Thyroid gland (tissue), 4 donors: ENCODE results near the gene RNF44.

Experiments used
- POLR2A ChIP-seq, 2 donors: fragments of 450-650 bp; IDR thresholded peaks; one replicate each; pipeline ENCODE4 v1.6.1; 2017; ENCODE audit warnings: antibody characterized with exemption in 2 of 2, mild to moderate bottlenecking in 2 of 2, moderate library complexity in 1 of 2
- TF ChIP-seq, protein P1 (sequence below), 6 experiments: fragments of 200-600 bp in 3 of 6; fragments of 450-650 bp in 3 of 6; sonication (generic) in 3 of 6; IDR thresholded peaks; one replicate each; pipeline ENCODE4 v1.5.1; 2016 to 2019; ENCODE audit warnings: antibody characterized with exemption in 6 of 6, mild to moderate bottlenecking in 2 of 6, inconsistent platforms in 1 of 6, moderate library complexity in 1 of 6

DNA sequence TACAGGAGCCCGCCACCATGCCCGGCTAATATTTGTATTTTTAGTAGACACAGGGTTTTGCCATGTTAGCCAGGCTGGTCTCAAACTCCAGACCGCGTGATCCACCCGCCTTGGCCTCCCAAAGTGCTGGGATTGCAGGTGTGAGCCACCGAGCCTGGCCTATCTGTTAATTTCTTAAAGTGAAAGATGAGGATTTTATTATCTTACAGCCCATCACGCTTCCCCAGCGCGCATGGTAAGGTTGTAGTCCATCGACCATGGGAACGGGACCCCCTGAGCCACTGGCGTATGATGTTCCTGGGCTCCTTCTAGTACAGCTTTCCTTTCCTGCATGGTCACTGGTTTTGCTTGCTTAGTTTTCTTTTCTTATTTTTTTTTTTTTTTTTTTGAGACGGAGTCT is 20.6 kb upstream of the RNF44 start:
- TF ChIP-seq POLR2A (IDR thresholded peaks at IDR 0.05): no peak
- TF ChIP-seq, protein P1, sequence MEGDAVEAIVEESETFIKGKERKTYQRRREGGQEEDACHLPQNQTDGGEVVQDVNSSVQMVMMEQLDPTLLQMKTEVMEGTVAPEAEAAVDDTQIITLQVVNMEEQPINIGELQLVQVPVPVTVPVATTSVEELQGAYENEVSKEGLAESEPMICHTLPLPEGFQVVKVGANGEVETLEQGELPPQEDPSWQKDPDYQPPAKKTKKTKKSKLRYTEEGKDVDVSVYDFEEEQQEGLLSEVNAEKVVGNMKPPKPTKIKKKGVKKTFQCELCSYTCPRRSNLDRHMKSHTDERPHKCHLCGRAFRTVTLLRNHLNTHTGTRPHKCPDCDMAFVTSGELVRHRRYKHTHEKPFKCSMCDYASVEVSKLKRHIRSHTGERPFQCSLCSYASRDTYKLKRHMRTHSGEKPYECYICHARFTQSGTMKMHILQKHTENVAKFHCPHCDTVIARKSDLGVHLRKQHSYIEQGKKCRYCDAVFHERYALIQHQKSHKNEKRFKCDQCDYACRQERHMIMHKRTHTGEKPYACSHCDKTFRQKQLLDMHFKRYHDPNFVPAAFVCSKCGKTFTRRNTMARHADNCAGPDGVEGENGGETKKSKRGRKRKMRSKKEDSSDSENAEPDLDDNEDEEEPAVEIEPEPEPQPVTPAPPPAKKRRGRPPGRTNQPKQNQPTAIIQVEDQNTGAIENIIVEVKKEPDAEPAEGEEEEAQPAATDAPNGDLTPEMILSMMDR (IDR thresholded peaks at IDR 0.05): no peak
